ENCODE data around the gene RELN.
"Not testable (repeated sequence)": the region's sequence is repeated elsewhere in the genome, so short reads cannot be mapped to it uniquely, and the experiment has no call there.

The RELN gene

DNA sequence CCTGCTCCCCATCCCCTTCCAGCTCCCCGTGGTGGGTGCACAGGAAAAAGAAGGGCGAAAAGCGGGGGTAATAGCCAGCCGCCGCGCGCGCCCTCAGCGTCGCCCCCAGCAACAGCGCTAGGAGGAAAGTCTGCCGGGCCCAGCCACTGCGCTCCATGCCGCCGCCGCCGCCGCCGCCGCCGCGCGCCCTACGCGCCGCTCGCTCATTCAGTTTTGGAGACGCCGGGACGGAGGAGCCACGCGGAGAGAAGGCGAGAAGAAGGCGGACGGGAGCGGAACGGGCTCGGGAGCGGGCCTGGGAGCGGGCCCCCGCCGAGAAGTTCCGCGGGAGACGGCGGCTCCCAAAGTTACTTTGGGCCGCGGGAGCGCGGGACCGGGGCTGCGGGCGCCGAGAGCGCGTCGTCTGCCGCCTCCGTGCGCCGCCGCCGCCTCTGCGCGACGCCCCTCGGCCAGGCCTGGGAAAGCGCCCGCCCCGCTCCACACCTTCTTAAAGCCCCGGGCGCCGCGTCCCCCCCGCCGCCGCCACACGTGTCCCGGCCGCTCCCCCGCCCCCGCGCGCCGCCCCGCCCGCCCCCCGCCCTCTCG is at the start of gene RELN:
RELN (minus strand) TSS at position 459 of the 585 bp plus-strand sequence; CDS start at position 157, 302 bp downstream.
- DNase-seq (ENCODE audit: low spot score) = peak; percentile 72

DNA sequence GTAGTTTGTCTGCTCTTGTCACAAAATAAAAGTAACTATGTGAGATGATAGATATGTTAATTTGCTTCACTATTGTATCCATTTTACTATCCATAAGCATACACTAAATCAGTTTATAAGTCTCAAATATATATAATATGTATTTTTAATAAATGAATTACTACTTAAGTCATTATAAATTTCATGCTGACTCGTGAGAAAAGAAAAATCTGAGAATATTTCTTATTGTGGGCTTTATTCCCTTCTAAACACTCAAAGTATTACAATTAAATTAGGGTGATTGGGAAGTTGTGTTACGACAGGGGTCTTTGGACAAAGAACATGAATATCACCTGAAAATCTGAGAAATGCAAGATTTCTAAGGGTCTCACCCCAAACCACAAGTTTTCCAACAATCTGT is 48.7 kb upstream of the RELN start:
- no peak for DNase-seq (ENCODE audit: low spot score)

DNA sequence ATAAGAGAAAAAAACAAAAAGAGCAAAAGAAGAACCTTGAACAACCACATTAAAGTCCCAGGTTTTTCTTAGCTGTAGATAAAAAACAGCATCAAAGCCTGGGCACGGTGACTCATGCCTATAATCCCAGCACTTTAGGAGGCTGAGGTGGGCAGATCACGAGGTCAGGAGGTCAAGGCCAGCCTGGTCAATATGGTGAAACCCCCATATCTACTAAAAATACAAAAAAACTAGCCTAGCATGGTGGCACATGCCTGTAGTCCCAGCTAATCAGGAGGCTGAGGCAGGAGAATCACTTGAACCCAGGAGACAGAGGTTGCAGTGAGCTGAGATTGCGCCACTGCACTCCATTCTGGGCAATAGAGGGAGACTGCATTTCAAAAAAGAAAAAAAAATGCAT is 47.4 kb upstream of the RELN start:
- not testable (repeated sequence) for DNase-seq (ENCODE audit: low spot score)

DNA sequence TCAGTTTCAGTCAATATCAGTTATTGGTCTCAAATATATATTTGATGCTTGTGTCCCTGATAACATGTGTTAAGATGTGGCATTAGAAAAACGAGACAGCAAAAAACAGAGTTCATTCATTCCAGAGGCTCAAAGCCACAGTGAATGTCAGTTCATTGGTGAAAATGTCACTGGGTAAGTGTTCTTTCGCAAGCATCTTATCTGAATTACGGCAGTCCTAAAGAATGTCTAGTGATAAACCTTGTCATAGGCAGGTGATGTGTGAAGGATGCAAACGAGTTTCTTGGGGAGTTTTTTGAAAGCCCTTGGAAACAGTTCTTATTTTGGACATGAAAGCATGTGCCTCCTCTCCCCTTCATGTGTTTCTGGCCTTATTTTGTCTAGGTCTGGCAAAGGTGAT is 45.9 kb upstream of the RELN start:
- DNase-seq (ENCODE audit: low spot score) = no peak

DNA sequence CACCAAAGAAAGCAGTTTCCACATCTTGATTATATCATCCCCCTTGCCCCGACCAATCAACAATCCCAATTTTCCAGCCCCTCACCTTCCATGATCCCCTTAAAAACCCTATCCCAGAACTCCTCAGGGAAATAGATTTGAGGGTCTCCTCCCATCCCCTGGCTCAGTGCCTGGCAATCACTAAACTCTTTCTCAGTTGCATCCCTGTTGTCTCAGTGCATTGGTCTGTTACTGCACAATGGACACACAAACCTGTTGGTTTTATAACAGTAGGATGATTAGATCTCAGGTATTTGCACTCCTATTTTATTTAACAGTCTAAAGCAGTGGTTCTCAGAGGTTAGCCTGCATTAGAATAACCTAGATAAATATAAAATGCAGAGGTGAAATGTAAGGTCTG is 45.2 kb upstream of the RELN start:
- no peak for DNase-seq (ENCODE audit: low spot score)

DNA sequence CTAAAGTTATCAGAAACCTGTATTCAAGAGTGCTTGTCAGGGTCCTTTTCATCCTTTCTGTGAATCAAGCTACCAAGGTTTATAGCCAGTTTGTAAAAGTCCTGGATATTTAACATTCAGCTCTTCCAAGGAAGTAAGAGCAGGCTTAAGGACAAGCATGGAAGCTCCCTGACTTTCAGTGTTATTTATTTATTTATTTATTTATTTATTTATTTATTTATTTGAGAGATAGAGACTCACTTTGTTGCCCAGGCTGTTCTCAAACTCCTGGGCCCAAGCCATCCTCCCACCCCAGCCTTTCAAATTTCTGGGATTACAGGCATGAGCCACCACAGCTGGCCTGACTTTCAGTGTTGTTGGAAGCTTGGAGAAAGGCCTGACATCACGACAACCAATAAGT is 44.4 kb upstream of the RELN start:
- no peak for DNase-seq (ENCODE audit: low spot score)

DNA sequence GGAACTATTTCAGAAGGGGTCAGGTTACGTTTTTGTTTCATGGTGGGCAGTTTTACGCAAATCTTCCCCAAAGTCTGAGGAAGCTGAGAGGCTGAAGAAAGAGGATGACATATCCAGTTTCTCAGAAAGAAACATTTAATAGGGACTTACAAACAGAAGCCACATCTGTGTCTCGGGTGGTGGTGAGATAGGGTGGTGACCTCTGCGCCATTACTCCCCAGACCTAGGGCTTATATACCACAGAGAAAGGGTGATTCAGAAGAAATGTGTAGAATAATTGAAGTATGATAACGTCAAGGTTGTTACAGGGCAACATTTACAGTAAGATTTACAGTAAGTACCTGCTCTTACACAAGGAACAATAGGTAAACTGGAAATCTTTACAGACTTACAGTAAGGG is 43.0 kb upstream of the RELN start:
- DNase-seq (ENCODE audit: low spot score) = no peak

DNA sequence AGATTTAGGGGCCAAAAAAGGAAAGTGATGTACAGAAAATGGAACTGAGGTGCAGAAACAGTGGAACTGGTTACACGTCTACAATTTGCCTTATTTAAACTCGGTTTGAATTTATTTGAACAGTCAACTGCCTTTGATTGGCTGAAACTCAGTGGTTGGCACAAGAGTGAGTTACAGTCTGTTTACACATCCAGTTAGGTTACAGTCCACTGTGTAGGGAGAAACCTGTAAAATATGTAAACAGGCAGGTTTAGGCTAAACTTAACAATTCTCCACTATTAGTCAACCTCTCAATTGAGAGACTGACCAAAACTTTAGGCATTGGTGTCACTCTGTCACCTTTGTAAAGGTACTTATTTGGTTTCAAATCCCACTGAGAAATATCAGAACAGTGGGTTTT is 40.3 kb upstream of the RELN start:
- no peak for DNase-seq (ENCODE audit: low spot score)

DNA sequence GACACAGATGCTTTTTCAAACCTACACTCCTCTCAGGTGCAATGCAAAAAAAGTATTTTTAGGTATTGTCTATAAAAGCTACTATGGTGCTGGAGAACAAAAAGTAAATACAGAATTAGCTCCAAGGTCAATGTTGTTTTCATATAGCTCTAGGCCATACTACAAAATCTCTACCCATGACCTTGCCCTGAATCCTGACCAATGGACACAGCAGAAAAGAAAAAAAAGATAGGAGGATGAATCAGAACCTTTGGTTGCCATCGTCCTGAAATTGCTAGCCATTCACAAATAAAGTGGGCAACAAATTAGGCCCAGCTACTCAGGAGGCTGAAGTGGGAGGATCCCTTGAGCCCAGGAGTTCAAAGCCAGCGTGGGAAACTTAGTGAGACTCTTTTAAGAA is 35.2 kb upstream of the RELN start:
- no peak for DNase-seq (ENCODE audit: low spot score)

DNA sequence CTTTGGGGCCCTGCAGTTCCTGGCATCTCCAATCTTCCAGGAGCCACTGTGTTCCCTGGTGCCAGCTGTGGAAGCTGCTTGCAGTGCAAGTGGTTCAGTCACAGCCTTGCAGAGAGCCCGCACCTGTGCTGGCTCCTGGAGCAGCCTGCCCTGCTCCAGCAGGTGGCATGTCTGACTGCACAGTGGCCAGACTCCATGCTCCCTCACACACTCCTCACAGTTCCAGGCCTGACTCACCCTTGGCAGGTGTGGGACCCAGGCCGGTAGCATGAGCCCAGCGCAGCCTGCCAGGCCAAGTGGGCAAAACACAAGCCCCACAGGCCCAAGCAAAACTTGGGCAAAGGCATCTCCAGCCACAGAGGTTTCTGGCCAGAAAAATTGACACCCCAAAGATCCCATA is 33.6 kb upstream of the RELN start:
- no peak for DNase-seq (ENCODE audit: low spot score)

DNA sequence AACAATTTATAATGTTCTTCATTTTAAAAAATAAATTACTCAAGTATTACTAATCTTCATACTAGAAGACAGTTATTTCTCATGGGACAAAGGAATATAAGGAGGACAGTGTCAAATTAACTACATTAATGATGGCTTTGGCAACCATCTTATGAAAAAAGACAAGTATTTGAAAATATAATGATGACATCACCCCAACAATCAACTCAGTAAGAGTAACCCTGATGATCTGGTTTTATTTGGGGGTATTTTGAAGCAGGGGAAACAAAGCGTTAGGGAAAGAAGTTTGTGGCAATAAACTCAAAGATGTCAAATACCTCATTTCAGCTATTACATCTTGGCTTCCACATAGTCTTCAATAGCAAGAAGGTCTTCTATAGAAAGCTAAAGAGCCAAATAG is 29.0 kb upstream of the RELN start:
- no peak for DNase-seq (ENCODE audit: low spot score)

DNA sequence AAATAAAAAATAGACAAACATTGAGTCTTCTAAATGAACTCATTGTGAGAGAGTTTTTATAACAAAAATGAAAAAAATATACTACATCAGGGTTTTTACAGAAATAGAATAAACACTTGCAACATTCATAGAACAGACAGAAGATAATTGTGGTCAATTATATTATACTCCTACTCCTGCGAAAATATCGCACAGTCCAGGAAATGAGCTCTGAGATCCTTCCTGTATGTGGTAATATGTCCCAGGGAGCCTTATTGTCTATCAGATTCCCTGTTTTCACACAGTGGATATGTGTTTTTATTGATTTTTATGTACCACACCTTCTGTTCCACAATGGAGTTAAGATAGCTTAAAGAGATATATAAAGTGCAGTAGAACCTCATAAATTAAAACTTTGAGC is 27.5 kb upstream of the RELN start:
- no peak for DNase-seq (ENCODE audit: low spot score)

DNA sequence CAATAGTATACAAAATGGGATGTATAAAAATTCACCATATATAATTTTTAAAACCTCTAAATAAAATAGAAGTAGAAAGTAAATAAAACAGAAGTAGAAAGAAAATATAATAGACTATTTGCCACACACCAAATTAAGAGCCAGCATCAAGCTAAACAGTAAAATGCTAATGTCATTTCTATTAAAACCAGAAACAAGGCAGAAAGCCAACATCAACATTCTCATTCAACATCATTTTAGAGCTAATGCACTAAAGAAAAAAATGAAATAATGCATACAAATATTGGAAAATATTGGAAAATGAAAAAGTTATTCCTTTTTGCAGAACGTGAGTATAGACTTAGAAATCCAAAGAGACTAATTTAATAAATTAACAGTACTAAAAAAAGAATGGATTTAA is 23.4 kb upstream of the RELN start:
- DNase-seq (ENCODE audit: low spot score) = no peak

DNA sequence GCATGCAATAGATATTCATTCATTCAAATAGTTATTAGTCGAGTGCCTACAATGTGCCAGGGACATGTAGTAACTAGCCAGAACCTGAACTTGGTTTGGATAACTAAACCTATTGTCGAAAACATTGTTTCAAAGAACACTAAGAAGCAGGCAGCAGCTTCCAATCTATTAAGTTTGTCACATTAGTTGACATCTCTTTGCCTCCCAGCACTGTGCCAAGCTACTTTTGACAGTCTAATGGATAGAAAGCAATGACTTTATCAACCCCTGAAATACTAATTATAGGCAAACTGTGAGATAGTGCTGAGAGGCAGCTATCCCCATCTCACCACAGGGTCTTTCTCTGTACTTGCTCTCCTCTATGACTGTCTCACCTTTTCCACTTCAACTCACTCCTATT is 22.4 kb upstream of the RELN start:
- no peak for DNase-seq (ENCODE audit: low spot score)

DNA sequence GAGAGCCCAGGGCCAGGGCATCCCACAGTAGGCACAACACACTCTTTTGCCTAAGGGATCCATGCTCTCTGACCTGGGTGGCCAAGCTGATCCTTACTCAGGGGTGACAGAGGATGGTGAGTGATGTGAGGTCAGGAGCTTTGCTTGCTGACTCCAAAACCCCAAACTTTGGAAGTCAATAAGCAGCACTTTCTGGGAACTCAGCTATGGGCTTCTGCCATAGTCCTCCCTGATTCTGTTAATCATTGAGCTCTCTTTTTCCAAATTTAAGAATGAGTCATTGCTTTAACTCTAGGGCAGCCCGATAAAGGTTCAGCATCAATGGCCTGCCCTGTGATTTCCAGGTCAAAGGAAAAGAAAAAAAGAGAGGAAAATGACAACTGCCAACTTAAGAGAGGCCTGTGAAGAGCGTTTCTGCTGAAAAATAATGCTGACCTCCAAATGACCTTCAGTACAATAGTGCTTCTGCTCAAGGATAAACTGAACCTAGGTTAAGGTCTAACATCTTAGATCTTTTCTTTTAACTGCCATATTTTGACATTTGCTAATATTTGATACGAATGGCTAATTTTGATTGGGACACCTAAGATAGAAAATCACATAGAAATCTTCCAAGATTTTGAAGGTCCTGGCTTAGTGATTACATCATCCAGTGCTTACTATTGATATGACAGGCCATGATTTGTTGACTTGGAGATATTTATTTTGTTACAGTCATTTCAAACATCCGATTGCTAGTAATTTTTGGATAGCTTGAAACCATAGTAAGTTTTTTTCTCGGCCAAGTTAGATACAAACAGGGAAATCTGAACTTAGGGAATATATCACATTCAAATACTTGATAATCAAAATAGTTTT is 20.8 kb upstream of the RELN start:
- no peak for DNase-seq (ENCODE audit: low spot score)

DNA sequence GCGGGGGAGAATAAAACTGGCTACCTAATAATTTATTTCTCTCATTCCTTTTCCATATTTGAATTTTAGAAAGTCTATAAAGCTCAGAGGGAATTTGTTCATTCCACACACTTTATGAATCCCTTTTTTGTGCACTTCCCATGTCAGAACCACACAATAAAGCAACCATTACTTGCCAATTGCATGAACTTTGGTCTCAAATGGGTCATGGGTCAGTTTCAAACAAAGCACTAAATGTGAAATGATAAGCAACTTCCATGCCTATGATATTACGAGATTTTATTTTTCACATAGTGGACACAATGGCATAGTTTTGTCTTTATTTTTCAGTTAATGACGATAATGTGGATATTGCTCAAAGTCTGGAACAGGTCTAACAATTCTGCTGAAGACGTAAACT is 18.6 kb upstream of the RELN start:
- no peak for DNase-seq (ENCODE audit: low spot score)

DNA sequence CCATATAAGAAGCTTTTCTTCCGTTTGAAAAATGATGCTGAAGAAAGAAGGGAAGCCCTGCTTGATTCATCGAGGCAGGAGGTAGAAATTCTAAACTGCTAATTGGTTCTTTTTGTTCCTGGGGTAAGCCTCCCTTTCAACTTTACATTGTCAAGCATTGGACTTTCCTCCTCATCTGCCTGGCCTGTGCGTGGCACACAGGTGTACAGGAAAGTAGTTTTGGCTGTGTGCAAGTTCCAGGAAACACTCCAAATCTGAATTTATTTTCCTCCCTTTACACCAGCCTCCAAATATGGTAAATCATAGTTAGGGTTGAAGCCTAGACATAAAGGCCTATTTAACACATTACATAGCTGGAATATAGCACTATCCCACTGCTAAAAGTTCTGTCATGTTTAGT is 18.2 kb upstream of the RELN start:
- no peak for DNase-seq (ENCODE audit: low spot score)

DNA sequence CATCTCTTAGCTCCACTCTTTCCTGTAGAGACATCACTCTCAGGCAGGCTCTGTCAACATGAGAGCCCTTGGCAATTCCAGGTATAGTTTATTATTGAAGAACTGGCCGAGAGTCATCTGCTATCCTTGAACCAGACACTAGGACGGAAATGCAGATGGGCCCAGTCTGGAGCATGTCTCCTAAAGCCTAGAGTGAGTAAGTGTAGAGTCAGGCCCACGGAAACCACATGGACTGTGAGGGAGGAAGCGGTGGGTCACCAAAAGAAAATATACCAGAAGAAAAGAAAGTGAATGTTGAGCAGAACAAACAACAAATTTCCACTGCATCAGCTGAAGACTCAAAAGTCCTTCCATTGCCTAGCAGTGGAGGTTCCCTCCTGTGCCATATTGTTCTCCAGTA is 15.7 kb upstream of the RELN start:
- no peak for DNase-seq (ENCODE audit: low spot score)

DNA sequence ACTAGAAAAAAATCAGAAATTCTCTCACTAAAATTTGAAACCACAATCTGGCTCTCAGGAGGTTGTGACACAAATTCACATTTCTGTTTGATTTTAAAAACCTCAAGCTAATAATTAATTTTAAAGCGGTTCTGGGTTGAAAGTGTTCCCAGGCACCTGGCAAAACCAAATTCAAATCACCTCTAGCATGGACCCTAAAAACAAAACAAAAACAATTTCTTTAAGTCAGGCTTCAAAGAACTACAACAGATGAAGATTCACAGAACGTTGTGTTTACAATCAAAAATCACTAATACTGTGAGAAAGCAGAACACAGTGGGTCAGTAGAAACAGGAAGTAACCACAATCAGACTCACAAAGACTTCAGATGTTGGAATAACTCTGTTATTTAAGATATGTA is 7.2 kb upstream of the RELN start:
- DNase-seq (ENCODE audit: low spot score) = no peak

DNA sequence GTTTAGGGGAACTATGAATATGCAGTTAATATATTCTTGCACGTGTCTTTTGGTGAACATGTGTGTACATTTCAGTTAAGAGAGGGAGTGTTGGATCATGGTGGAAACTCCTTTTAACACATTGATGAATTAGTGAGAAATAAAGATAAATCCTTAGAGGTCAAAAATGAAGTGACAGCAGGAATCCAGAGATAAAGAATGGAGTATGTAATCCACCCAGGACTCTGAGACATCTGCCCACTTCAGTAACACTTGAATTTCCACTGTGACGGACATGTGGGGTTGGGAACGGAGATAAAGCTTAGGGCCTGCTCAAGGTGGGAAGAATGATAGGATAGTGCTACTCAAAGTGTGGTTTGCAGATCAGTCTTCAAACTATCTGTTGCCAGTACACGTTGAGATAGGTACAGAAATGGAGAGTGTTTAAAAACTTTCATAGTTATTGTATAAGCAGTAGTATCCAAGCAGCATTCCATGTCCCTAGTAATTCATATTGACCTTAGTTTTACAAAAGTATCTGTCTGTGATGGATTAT is 6.6 kb upstream of the RELN start:
- no peak for DNase-seq (ENCODE audit: low spot score)

DNA sequence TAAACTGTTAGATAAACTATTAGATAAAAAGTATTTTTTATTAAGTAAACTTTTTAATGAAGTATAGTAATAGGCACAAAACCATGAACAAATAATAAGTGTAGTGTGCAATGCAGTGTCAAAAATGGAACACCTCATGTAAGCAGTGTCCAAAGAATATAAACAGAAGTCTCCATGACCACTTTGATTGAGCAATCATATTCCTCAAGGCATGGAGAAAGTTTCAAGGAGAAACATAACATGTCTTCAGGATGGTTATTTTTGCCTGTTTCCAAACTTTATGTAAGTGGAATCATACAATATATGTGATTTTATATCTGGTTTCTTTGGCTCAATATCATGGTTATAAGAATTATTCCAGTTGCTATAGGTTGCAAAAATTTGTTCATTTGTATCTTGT is 6.1 kb upstream of the RELN start:
- DNase-seq (ENCODE audit: low spot score) = no peak

DNA sequence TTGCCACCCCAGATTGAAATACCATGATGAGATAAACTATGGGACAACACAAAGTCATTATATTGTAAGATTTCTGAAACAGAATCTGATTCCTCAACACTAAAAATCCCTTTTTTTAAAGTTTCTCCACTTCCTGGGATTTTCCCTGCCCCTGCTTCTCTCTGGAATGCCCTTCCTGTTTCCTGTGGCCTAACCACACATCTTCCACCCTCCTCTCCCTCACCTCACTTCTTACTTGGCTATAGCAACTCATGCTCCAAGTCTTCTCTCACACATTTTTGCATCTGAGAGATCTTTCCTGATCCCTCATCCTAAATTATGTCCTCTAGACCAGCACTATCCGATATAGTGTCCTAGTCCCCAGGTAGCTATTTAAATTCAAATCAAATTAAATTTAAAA is 4.1 kb upstream of the RELN start:
- DNase-seq (ENCODE audit: low spot score) = no peak

DNA sequence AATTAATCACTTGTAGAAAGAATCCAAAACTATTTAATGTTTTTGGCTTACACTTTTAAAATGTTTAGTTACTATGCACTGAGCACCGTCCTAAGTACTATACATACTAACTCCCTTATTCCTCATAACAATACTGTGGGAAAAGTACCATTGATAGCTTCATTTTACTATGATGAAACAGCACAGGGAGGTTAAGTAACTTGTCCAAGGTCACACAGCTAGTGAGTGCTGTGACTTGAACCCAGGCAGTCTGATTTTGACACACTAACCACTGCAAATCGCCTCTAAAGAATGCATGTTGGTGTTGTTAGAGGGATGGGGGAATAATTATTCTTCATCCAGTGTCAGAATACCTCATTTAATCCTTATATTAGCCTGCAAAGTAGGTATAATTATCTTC is 1.9 kb upstream of the RELN start:
- DNase-seq (ENCODE audit: low spot score) = no peak

DNA sequence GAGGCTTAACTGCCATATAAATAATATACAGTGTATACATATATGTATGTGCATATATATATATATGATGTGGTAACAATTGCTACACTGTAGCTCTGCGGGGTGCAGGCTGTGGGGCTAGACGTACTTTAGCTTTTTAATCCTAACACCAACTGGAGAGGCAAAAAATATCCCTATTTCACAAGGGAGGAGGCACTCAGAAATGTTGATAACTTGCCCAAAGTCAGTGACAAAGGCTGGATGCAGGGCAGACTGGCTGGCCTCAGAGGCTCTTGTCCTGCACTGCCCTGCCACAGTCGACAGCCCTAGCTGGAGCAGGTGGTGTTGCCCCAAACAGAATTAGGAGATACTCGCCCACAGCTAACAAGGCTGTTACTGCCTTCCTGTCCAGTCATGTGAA is 1.5 kb upstream of the RELN start:
- DNase-seq (ENCODE audit: low spot score) = no peak
